Thyroid gland (tissue), 4 donors: ENCODE measurements around the gene ADGRB3. TPM values are rescaled to one million over a fixed set of nuclear protein-coding genes. Genes with fewer than 3 reads are reported as not detected.

Experiments used
- DNase-seq, 2 donors: peaks; one replicate each; pipeline ENCODE4 v3.0.0-alpha.2; 2019
- H3K27ac ChIP-seq, 3 donors: fragments of 200-600 bp; sonication (generic); 1 replicate in 2 of 3; 2 replicates in 1 of 3; pipeline ENCODE4 v1.5.1; 2016 to 2019; ENCODE audit warnings: mild to moderate bottlenecking in 1 of 3, moderate library complexity in 1 of 3
- H3K27me3 ChIP-seq: fragments of 200-600 bp; sonication (generic); one replicate; pipeline ENCODE4 v1.5.1; 2019
- H3K36me3 ChIP-seq, 2 donors: fragments of 200-600 bp; sonication (generic); one replicate each; pipeline ENCODE4 v1.5.1; 2016 to 2019
- H3K4me1 ChIP-seq, 2 donors: fragments of 200-600 bp; sonication (generic); one replicate each; pipeline ENCODE4 v1.5.1; 2017 to 2019
- H3K4me3 ChIP-seq, 3 donors: fragments of 200-600 bp; sonication (generic); replicated peaks in 1 of 3; 1 replicate in 2 of 3; 2 replicates in 1 of 3; pipeline ENCODE4 v1.5.1; 2016; ENCODE audit warnings: mild to moderate bottlenecking in 1 of 3
- H3K9me3 ChIP-seq: fragments of 200-600 bp; sonication (generic); one replicate; pipeline ENCODE4 v1.5.1; 2017
- POLR2A ChIP-seq, 2 donors: fragments of 450-650 bp; IDR thresholded peaks; one replicate each; pipeline ENCODE4 v1.6.1; 2017; ENCODE audit warnings: antibody characterized with exemption in 2 of 2, mild to moderate bottlenecking in 2 of 2, moderate library complexity in 1 of 2
- WGBS, 2 donors: methylation state at CpG; one replicate each; pipeline ENCODE4 v1.1.5; 2017; 5-methylcytosine and 5-hydroxymethylcytosine counted together
- intact Hi-C: fragments of 100-400 bp; cut with DNase I; formaldehyde crosslinking; loops from one replicate; pipeline ENCODE4 v1.15.1; 2023
- total RNA-seq, 4 donors: library from RNA; depleted of rRNA; stranded (reverse); fragments of >200 nt; gene quantifications; one replicate each; pipeline ENCODE4 v1.2.3, GENCODE V29; 2016
- TF ChIP-seq, protein P1 (sequence below), 6 experiments: fragments of 200-600 bp in 3 of 6; fragments of 450-650 bp in 3 of 6; sonication (generic) in 3 of 6; IDR thresholded peaks; one replicate each; pipeline ENCODE4 v1.5.1; 2016 to 2019; ENCODE audit warnings: antibody characterized with exemption in 6 of 6, mild to moderate bottlenecking in 2 of 6, inconsistent platforms in 1 of 6, moderate library complexity in 1 of 6

The ADGRB3 gene
- 1 to 10 TPM in 2 of 4 donors, under 1 TPM in 2; 0.45 to 3.0 (median 1.4) TPM for total RNA-seq

- Histone ChIP-seq H3K36me3 (no peaks in the 10 kb centered on the region), H3K27ac (peak within 1 kb of the TSS; percentile 37 to 68 (median 62)), H3K27me3 (no peaks in the 10 kb centered on the region), H3K4me1 (peaks cover 0 to 3% of the 10 kb centered on the region in 2 donors), H3K9me3 (no peaks in the 10 kb centered on the region), H3K4me3 (peak within 1 kb of the TSS; percentile 55 to 71 (median 55))
- DNase-seq = peak; percentile 76 to 77
- 1% methylated on average over 24 to 33 of the region's 79 CpGs for WGBS, 2 donors
- intact Hi-C loops = no loop called here
- TF ChIP-seq, protein P1, sequence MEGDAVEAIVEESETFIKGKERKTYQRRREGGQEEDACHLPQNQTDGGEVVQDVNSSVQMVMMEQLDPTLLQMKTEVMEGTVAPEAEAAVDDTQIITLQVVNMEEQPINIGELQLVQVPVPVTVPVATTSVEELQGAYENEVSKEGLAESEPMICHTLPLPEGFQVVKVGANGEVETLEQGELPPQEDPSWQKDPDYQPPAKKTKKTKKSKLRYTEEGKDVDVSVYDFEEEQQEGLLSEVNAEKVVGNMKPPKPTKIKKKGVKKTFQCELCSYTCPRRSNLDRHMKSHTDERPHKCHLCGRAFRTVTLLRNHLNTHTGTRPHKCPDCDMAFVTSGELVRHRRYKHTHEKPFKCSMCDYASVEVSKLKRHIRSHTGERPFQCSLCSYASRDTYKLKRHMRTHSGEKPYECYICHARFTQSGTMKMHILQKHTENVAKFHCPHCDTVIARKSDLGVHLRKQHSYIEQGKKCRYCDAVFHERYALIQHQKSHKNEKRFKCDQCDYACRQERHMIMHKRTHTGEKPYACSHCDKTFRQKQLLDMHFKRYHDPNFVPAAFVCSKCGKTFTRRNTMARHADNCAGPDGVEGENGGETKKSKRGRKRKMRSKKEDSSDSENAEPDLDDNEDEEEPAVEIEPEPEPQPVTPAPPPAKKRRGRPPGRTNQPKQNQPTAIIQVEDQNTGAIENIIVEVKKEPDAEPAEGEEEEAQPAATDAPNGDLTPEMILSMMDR (IDR thresholded peaks at IDR 0.05) = peak in 3 of 6 experiments; percentile 9 to 34 (median 21)
- peak in 1 of 2 donors; percentile 44 for TF ChIP-seq POLR2A (IDR thresholded peaks at IDR 0.05)
Measured at GRCh38 chr6:68634726-68635411, at the start of gene ADGRB3. TSS of gene ADGRB3 (plus strand) at chr6:68635282. CDS start at chr6:68638676, 3,394 bp downstream.

- DNase-seq = no peak
- WGBS, 2 donors = 96 to 98% methylated on average over 1 of the region's 1 CpG
- intact Hi-C loops = no loop called here
- Histone ChIP-seq H3K36me3 (no peaks in the 10 kb centered on the region), H3K4me1 (no peaks in the 10 kb centered on the region), H3K27ac (no peak overlapping the region), H3K9me3 (no peaks in the 10 kb centered on the region), H3K27me3 (no peaks in the 10 kb centered on the region), H3K4me3 (no peak overlapping the region)
- TF ChIP-seq, protein P1 (IDR thresholded peaks at IDR 0.05) = no peak
- no peak for TF ChIP-seq POLR2A (IDR thresholded peaks at IDR 0.05)
Measured at GRCh38 chr6:68593558-68593957, 41.5 kb upstream of the ADGRB3 start.

DNA sequence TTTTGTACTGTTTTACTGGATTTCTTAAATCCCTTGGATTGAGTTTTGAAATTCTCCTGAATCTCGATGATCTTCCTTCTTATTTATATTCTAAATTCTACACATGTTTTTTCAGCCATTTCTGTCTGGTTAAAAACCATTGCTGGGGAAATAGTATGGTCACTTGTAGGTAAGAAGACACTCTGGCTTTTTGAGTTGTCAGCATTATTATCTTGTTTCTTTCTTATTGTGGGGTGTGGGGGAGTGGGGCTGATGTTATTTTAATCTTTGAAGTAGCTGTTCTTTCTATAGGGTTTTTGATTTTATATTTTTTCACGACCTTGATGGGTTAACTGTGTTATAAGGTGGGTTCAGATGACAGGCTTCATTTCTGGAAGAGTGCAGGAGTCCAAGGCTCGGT is 37.4 kb upstream of the ADGRB3 start:
- 60 to 71% methylated on average over 3 of the region's 3 CpGs for WGBS, 2 donors
- no peaks in the 10 kb centered on the region for H3K27me3 ChIP-seq
- H3K27ac ChIP-seq = no peak overlapping the region
- no peaks in the 10 kb centered on the region for H3K4me1 ChIP-seq
- no peaks in the 10 kb centered on the region for H3K9me3 ChIP-seq
- no peak for TF ChIP-seq POLR2A (IDR thresholded peaks at IDR 0.05)
- TF ChIP-seq, protein P1 (IDR thresholded peaks at IDR 0.05) = no peak
- no peak for DNase-seq
- intact Hi-C loops = no loop called here
- H3K4me3 ChIP-seq = no peak overlapping the region
- no peaks in the 10 kb centered on the region for H3K36me3 ChIP-seq

- Histone ChIP-seq H3K4me3 (no peak overlapping the region), H3K9me3 (no peaks in the 10 kb centered on the region), H3K36me3 (no peaks in the 10 kb centered on the region), H3K27ac (no peak overlapping the region), H3K27me3 (no peaks in the 10 kb centered on the region), H3K4me1 (no peaks in the 10 kb centered on the region)
- no peak for DNase-seq
- intact Hi-C loops = no loop called here
- no peak for TF ChIP-seq POLR2A (IDR thresholded peaks at IDR 0.05)
- TF ChIP-seq, protein P1 (IDR thresholded peaks at IDR 0.05) = no peak
Measured at GRCh38 chr6:68615938-68616337, 19.1 kb upstream of the ADGRB3 start.

DNA sequence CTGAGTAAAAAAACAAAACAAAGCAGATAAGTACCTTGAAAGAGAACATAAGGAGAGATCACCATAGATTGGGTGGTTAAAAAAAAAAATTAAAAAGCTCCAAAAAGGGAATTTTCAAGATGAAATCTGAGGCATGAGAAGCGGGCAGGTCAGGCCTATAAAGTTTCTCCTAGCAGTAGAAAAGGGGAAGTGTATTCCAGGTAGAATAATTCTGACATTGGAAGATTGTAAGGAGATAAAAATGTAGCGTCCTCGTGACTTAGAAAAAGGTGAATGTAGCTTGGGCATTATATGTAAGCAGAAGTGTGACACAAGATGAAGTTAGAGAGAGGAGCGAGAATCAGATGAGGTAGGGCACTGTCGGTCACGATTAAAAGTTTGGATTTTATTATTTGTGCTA is 9.1 kb upstream of the ADGRB3 start:
- H3K27me3 ChIP-seq = no peaks in the 10 kb centered on the region
- H3K4me3 ChIP-seq = no peak overlapping the region
- H3K36me3 ChIP-seq = no peaks in the 10 kb centered on the region
- intact Hi-C loops = no loop called here
- WGBS, 2 donors = 93 to 94% methylated on average over 6 of the region's 6 CpGs
- DNase-seq = no peak
- no peaks in the 10 kb centered on the region for H3K4me1 ChIP-seq
- H3K27ac ChIP-seq = no peak overlapping the region
- no peaks in the 10 kb centered on the region for H3K9me3 ChIP-seq
- TF ChIP-seq, protein P1 (IDR thresholded peaks at IDR 0.05) = no peak
- no peak for TF ChIP-seq POLR2A (IDR thresholded peaks at IDR 0.05)
